HG02884 (cell line): ENCODE measurements around the gene COL23A1.

ENCODE experiments used
- ATAC-seq: cut with Tn5 transposase; IDR thresholded peaks from one replicate; pipeline ENCODE4 v1.9.1; 2021; ENCODE audit warnings: mild to moderate bottlenecking, moderate library complexity; ENCODE audit not compliant: unreplicated experiment

COL23A1 gene

DNA sequence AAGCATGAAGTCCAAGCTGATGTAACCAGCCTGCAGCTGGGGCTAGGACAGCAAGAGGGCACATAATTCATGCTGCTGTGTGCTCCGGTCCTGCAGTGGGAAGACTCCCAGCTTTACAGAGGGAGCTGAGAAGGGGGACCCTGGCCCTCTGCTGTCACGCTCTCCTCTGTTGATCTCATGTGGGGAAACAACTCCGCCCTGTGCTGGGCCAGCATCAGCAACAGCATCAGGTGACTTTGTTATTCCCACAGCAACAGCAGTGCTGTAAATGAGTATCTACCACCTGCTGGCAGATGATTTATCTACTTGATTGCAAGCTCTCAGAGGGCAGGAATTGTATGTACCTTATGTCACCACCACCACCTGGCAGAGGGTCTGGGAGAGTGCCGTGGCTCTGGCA is 176.2 kb downstream of the COL23A1 start:
- ATAC-seq, result no peak

DNA sequence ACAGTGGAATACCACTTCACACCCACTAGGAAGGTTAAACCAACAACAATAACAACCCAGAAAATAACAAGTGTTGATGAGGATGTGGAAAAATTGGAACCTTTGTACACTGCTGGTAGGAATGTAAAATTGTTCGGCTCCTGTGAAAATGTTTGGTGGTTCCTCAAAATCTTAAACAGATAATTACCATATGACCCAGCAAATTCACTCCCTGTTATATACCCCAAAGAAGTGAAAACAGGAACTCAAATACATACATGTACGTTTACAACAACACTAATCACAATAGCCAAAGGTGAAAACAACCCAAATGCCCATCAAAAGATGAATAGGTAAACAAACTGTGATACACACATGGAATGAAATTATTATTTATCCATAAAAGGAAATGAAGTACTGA is 179.1 kb downstream of the COL23A1 start:
- ATAC-seq, result no peak

DNA sequence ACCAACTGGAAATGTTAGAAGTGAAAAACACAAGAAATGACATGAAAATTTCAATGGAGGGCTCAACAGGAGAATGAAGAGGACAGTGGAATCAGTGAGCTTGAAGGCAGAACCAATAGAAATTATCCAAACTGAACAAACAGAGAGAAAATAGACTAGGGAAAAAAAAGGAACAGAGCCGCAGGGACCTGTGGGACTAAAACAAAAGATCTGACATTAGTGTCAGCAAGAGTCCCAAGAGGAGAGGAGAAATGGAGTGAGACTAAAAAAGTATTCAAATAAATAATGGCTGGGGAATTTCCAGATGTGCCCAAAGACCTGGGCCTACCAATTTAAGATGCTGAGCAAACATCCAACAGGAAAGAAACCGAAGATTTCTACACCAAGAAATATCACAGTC is 182.5 kb downstream of the COL23A1 start:
- ATAC-seq, result no peak

DNA sequence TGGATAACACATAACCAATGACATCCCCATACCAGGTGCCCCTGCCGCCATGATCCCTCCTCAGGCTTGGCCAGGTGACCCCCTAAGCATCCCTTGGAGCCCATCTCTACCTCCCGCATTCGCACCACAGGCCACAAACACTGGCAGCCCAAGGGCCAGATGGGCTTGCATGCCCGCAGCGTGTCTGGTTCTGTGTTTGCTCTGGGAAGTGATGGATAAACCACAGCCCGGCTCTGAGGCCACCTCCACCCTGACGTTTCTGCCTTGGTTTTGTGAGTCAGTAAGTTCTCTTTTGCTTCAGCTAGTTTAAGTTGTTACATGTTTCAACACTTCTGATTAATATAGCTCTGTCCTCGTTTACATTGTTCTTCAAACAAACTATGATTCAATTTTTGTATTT is 185.2 kb downstream of the COL23A1 start:
- no peak for ATAC-seq

DNA sequence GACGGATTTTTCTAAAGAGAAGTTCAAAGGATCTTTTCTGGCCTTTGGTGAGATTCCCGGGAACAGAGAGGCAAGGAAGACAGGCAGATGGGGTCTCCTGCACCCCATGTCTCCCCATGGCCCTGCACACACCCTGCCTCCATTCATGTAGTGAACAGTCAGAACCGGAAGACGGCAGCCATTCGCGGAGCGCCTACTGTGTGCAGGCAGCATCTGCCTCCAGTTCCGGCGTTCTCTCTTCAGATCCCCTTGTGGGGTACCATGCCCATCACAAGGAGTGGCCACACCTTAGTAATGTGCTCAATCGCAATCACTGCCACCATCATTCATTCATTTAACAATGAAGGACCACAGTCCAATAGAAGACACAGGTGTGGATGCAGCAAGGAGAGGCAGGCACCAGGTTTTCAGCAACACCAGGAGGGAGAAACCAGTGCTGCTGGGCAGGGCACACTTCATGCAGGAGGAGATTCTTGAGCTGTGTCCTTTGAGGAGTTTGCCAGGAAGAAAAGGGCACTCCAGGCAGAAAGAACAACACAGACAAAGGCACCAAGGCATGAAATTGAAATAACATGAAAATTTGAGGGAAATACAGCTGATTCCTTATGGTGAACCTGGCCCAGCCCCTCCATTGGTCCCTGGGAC is 186.1 kb downstream of the COL23A1 start:
- no peak for ATAC-seq

DNA sequence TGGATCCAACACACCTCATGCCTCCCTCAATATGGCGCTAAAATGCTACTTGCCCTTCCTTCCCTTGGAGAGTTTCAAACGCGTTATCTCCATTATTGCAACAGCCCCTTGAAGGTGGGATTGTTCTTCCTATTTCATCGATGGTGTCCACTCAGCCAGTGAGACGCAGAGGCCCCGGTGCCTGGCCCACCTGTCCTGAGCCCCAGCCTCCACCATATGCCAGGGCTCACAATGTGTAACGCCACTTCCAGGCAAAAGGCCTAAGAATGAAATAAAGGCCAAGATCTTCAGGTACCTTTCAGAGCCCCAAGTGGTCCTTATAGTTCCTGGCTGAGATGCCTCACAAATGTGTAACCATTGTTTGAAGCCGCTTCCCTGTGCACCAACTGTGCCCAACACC is 186.8 kb downstream of the COL23A1 start:
- no peak for ATAC-seq

DNA sequence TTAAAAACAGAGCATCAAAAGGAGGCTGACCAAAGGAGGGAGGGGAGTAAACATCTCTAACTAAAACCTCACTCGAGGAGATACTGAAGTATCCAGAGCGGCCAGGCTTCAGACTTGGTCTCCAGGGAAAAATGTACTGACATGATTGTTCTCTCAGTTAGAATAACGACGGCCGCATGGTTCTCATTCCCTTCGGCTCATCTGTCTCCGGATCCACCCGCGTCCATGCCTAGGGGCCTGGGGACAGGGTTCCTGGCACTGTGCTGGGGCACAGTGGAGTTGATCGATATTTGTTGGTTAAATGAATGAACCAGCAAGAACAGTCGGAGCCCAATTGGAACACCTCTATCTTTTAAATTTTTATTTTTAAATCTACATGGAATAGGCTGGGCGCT is 190.5 kb downstream of the COL23A1 start:
- no peak for ATAC-seq

DNA sequence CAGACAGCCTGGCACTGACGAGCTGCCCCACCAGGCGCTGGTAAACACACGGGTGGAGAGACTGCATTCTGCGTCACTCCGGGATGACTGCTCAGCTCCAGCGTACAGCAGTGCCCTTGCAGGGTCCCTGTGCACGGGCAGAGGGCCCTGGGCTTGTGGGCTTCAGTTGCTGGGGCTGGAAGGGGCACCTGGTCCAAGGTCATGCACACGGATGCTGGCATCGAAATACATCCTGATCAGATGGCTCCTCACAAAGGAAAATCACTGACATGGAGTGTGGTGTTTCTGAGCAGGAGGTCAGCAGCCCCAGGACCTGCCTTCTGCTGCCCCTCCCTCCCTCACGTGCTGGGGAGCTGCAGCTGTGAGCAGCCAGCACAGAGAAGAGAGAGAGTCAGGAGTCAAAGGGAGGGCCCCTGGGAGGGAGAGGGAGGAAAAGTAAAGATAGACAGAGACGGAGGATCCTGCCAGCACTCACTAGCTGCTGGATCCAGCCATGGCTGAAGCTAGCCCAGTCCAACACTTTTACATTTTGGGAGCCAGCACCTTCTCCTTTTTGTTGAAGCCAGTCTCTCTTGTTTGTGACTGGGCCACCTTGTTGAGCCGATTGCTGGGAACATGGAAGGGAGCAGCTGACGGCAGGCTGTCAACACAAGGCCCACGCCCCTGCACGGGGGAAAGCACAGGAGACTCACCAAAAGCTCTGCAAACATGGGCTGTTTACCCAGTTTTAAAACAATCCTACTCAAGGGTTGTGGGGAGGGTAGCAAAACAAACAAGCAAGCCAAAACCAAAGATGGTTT is 191.1 kb downstream of the COL23A1 start:
- no peak for ATAC-seq

DNA sequence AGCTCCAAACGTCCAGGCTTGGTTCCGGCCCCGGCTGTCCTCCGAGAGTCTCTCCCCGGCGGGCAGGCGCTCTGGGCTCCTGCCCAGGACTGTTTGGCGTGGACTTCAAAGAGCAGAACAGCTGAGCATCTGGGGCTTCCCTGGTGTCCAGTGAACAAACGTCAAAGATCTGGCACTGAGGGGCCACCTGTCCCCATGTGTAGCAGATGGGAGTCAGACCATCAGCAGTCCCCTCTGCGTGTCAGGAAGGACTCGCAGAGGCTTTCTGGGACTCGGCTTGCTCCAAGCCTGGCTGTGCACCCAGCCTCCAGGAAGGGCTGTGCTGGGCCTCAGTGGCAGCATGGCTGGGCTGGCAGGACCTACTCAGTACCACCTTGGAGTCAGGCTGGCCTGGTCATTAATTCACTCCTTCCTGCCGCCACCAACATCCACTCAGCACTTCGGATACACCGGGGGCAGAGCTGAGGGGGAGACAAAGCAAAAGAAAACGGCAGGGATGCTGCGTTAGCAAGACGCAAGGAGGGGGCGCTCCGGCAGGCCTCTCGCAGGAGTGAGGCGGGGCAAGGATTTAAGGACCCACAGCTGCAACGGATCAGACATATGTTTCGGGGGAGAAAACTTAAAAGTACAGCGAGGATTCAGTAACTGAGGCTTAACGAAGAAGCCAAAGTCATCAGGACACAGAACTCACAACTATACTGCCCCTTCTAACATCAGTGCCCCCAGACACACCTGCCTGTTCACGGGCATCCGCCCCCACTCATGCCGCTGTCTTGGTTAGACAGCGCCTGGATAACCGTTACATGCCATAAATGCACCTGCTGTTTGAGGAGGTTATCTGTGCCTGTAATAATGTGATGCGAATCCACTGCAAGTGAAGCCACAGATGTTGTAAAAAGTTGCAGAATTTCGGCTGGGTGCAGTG is 193.1 kb downstream of the COL23A1 start:
- no peak for ATAC-seq

DNA sequence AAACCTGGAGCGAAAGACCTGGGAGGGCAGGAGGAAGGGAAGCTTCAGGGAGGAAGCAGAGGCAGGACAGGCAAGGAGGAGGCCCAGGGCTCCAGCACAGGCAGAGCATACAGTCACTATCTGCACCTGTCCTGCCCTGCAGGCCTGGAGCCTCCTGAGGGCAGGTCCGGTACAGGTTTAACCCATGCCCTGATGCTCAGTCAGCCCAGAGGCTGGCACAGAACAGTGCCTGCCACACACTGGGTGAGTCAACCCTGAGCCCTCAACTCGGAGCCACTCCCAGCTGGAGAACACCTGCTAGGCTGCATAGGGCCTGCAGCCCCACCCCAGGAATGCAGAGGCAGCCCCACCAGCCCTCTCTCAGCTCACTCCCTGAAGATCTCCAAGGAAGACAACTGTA is 196.1 kb downstream of the COL23A1 start:
- ATAC-seq, result no peak

DNA sequence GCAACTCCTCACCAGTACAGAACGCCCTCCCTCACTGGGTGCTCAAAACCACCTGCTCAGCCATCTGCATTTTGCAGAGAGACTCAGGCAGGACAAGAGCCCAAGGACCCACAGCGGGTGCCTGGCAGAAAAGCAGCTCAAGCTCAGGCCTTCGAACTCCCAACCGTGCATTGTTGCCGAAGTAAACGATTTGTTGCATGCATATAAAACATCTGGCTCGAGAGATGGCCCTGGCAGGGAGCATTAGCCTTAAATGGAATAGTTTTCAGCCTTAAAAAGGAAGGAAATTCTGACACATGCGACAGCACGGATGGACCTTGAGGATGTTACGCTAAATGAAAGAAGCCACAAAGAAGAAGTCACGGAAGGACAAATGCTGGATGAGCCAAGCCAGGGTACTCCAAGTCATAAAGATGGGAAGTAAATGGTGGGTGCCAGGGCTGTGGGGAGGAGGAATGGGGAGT is 197.2 kb downstream of the COL23A1 start:
- ATAC-seq, result no peak

DNA sequence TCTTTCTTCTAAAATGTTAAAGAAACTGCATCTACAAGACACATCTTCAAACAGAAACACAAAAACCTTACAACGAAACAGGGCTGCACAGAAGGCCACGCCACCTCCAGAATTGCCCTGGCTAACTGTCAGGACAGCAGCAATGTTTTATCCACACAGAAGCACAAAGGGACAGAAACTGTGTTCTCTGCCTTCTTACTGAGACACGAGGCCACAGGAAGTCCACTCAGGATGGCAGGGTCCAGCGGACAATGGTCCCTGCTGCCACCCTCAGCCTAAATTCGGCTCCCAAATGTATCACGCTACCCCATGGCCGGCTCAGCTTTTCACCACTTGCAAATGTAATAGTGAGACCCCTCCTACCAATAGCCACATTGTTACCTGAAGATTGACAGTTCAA is 197.8 kb downstream of the COL23A1 start:
- ATAC-seq, result no peak

DNA sequence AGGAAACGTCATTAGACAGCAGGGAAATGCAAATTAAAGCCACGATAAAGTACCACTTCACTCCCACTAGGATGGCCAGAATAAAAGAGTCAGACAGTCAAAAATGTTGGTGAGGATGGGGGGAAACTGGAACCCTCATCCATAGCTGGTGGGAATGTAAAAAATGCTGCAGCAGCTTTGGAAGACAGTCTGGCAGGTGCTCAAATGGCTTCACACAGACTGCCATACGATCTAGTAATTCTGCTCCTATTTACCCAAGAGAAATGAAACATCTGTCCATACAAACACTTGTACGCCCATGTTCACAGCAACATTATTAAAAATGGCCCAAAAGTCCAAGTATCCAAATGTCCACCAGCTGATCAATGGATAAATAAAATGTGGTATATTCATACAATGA is 198.7 kb downstream of the COL23A1 start:
- ATAC-seq, result no peak

DNA sequence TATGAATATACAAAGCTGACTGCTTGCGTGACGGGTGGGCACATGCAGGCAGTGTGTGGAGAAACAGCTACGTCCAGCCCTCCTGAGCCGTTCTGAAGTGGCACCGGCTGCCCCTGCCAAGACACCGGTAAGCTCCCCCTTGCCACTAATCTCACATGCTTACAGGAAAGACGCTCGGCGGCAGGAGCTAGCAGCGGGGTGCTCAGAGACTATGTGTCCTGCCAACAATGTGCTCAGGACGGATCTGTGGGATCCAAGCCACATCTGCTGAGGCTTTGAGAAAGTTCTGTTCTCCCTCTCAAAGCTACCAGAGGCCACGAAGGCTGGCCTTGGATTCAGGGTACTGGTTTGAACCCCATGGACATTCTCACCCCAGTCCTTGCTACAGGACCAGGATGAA is 200.4 kb downstream of the COL23A1 start:
- ATAC-seq, result no peak

DNA sequence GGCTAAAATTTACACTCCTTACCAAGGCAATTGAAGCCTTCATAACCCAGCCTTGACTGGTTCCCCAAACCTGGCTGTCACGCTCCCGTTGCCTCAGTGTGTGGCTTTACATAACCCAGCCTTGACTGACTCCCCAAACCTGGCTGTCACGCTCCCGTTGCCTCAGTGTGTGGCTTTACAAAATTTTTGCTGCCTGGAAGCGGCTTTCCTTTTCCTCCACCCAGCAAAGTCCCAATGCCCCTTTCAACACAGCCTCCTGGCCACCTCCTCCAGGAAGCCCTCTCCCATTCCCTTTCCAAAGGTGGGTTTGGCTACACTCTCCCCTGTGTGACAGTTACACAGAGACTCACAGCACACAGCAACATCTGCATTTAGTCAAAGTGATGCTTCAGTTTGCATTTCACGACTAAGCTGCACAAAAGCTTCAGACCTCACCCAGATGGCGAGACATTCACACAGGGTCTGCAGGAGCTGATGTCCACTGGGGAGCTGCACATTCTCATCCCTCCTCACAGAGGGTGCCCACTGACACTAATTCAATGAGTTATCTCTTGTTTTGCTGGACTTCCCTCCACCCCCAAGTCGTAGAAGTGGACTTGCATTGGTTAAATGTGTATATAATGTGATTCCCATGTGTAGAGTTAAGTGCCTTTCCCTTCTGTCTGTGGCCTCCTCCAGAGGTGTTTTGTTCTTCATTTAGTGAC is 201.0 kb downstream of the COL23A1 start:
- no peak for ATAC-seq

DNA sequence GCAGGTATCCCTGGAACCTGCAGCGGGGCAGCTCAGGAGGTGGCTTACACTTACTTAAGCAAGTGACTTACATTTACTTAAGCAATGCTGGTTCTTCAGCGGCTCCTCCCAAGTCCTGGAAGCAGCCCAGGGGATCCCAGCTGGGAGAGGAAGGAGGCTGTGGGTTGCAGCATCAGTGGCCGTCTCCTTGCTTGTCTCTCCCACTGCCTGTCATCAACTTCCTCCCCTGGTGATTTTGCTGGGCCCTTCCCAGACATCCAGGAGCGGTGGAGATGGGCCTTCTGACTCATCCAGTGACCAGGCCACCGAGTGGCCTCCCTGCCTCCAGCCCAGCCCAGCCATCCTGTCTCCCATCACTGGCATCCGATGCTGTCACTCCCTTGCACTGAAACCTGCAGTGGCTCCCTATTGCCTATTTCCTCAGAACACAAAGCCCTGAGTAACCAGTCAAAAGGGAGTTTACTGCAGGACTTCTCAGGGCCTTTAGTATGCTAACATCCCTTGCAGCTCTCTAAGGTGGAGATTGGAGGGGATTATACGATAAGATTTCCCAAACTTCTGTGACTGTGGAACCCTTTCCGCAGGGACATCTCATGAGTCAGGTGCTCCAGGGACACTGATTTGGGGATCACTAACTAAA is 201.7 kb downstream of the COL23A1 start:
- no peak for ATAC-seq

DNA sequence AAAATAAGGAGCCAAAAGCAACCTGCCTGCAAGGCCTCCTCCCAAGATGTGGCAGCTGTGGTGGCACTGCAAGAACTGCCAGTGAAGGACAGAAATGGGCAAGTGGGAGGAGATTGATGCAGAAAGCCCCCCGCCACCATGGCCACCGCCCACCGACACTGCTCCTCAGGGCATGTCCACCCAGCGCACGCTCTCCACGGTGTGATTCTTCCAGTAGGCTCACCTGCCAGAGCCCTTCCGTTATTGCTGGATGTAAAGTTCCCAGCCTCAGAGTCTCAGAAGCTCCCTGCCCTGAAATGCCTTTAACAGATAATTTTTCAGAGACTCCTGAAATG is 202.4 kb downstream of the COL23A1 start:
- no peak for ATAC-seq

DNA sequence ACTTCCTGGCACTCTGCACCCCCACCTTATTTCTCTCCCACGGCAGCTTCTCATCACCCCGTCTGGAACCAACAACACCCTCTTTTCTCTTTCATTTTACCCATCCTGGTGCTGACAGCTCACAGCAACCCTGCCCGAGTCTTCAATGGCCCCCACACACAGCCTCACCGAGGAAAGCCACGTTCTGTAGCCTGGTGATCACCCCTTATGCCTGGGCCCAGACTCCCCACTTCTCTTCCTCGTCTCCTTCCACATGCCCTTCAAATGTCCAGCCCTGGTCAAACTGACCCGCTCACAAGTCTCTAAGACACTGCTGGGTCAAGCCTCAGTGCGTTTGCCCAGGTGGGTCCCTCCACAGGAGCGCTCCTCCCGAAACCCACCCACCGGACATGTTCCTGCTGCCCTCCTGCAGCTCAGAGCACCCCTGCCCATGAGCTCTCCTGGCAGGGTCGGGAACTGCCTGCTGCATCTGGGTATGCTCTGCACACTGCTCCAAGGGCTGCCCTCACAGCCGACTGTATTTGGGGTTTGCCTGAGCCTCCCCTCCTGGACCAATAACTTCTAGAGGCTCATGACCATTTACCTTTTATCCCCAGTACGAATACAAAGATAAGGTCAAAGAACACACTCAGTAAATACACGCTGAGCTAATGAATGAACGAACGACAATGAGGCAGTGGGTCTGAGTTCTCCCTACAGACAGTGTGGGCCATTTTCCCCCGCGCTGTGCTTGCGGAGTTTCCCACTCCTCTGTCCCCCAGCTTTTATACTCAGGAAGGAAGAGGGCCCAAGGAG is 202.9 kb downstream of the COL23A1 start:
- no peak for ATAC-seq

DNA sequence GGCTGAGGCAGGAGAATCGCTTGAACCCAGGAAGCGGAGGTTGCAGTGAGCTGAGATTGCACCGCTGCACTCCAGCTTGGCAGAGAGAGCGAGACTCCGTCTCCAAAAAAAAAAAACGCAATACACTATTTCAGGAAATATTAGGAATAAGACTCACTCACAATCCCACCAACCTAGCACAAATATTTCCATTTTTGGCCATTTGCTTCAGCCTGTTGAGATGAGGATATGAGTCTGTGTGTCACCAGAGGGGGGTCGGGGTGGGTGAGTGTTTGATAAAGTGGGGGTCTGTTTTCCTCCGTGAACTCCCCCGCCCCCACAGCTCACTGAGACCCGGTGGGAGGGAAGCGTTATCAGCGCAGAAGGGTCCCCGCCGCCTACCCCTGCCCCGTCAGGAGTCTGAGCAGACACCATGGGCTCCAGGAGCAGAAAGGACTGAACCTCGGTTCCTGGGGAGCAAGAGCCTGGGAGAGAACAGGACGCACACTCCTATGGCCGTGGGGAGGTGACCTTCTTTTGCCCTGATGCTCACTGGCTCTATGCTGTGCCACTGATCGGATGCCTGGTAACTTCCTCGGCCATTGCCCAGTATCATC is 203.8 kb downstream of the COL23A1 start:
- ATAC-seq, result no peak
